SK-N-SH treated with all-trans-retinoic acid at 6 μM for 48 hours (cell line): ENCODE results near the gene ARSB.

ENCODE experiments used
- ARNTL ChIP-seq: fragments of 450-650 bp; formaldehyde crosslinking; IDR thresholded peaks from 2 replicates; pipeline ENCODE4 v1.5.0; 2020; ENCODE audit warnings: low read depth, mild to moderate bottlenecking, moderate library complexity, borderline replicate concordance
- CSDC2 ChIP-seq: fragments of 250-450 bp; sonication (Bioruptor Pico); IDR thresholded peaks from 2 replicates; pipeline ENCODE4 v1.5.0; 2020; ENCODE audit warnings: mild to moderate bottlenecking, moderate library complexity
- ESRRG ChIP-seq: fragments of 250-450 bp; sonication (Bioruptor Pico); IDR thresholded peaks from 2 replicates; pipeline ENCODE4 v1.6.1; 2021; ENCODE audit warnings: mild to moderate bottlenecking
- GLIS3 ChIP-seq: fragments of 250-450 bp; sonication (Bioruptor Pico); IDR thresholded peaks from 2 replicates; pipeline ENCODE4 v1.5.0; 2020; ENCODE audit warnings: mild to moderate bottlenecking, moderate library complexity
- OSR1 ChIP-seq: fragments of 250-450 bp; sonication (Bioruptor Pico); IDR thresholded peaks from 2 replicates; pipeline ENCODE4 v1.8.0; 2022; ENCODE audit warnings: moderate library complexity, mild to moderate bottlenecking, inconsistent platforms
- RARB ChIP-seq: fragments of 250-450 bp; sonication (Bioruptor Pico); IDR thresholded peaks from 2 replicates; pipeline ENCODE4 v1.8.0; 2021; ENCODE audit warnings: mild to moderate bottlenecking, moderate library complexity
- SNAI2 ChIP-seq: fragments of 250-450 bp; sonication (Bioruptor Pico); IDR thresholded peaks from 2 replicates; pipeline ENCODE4 v1.5.0; 2020; ENCODE audit warnings: mild to moderate bottlenecking, moderate library complexity
- ZFP3 ChIP-seq: fragments of 250-450 bp; sonication (Bioruptor Pico); IDR thresholded peaks from 2 replicates; pipeline ENCODE4 v1.5.0; 2020; ENCODE audit warnings: mild to moderate bottlenecking, moderate library complexity
- ZNF70 ChIP-seq: fragments of 450-650 bp; formaldehyde crosslinking; IDR thresholded peaks from 2 replicates; pipeline ENCODE4 v1.5.0; 2020; ENCODE audit warnings: mild to moderate bottlenecking, moderate library complexity
- TF ChIP-seq, protein P1 (sequence below): fragments of 250-450 bp; sonication (Bioruptor Pico); IDR thresholded peaks from 2 replicates; pipeline ENCODE4 v1.8.0; 2021; ENCODE audit warnings: low read depth, mild to moderate bottlenecking, moderate library complexity, borderline replicate concordance
- TF ChIP-seq, protein P2 (sequence below): fragments of 250-450 bp; sonication (Bioruptor Pico); IDR thresholded peaks from 2 replicates; pipeline ENCODE4 v1.8.0; 2020; ENCODE audit warnings: mild to moderate bottlenecking, moderate library complexity, borderline replicate concordance

DNA sequence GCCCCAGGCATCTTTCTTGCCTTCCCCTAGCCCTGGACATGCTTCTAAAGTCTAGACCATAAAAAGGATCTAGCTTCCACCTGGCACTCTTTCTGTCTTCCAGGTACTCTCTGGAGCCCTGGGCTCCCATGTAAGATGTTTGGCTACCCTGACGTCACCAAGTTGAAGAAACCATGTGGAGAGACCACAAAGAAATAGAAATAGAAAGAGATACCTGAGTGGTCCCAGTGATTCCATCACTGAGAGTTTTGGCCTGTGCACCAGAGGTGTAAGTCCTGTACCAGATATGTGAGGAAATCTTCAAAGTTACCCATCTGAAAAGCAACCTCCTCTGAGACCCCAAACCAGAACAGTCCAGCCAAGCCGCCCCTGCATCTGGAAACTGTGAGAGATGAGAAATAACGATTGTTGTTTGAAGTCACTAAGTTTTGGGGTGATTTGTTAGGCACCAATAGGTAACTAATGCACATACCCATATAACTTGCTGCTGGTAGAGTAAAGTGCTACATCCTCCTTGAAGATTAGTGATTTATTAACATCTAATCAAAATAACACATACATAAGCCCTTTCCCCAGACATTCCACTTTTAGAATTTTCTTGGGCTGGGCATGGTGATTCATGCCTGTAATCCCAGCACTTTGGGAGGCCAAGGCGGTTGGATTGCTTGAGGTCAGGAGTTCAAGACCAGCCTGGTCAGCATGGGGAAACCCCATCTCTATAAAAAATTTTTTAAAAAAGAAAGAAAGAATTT lies 250.8 kb downstream of the ARSB start:
- TF ChIP-seq CSDC2: no peak
- TF ChIP-seq, protein P1, sequence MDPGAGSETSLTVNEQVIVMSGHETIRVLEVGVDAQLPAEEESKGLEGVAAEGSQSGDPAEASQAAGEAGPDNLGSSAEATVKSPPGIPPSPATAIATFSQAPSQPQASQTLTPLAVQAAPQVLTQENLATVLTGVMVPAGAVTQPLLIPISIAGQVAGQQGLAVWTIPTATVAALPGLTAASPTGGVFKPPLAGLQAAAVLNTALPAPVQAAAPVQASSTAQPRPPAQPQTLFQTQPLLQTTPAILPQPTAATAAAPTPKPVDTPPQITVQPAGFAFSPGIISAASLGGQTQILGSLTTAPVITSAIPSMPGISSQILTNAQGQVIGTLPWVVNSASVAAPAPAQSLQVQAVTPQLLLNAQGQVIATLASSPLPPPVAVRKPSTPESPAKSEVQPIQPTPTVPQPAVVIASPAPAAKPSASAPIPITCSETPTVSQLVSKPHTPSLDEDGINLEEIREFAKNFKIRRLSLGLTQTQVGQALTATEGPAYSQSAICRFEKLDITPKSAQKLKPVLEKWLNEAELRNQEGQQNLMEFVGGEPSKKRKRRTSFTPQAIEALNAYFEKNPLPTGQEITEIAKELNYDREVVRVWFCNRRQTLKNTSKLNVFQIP (CRISPR knock-in tag): no peak
- TF ChIP-seq OSR1 (CRISPR knock-in tag): no peak
- no peak for TF ChIP-seq RARB (CRISPR knock-in tag)
- TF ChIP-seq ESRRG (CRISPR knock-in tag): no peak
- TF ChIP-seq ZNF70 (CRISPR knock-in tag): no peak
- TF ChIP-seq GLIS3 (CRISPR knock-in tag): no peak
- TF ChIP-seq, protein P2, sequence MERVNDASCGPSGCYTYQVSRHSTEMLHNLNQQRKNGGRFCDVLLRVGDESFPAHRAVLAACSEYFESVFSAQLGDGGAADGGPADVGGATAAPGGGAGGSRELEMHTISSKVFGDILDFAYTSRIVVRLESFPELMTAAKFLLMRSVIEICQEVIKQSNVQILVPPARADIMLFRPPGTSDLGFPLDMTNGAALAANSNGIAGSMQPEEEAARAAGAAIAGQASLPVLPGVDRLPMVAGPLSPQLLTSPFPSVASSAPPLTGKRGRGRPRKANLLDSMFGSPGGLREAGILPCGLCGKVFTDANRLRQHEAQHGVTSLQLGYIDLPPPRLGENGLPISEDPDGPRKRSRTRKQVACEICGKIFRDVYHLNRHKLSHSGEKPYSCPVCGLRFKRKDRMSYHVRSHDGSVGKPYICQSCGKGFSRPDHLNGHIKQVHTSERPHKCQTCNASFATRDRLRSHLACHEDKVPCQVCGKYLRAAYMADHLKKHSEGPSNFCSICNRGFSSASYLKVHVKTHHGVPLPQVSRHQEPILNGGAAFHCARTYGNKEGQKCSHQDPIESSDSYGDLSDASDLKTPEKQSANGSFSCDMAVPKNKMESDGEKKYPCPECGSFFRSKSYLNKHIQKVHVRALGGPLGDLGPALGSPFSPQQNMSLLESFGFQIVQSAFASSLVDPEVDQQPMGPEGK (CRISPR knock-in tag): no peak
- TF ChIP-seq ZFP3 (CRISPR knock-in tag): no peak
- TF ChIP-seq ARNTL (CRISPR knock-in tag): no peak
- no peak for TF ChIP-seq SNAI2
